Peyer's patch (tissue), 4 donors: ENCODE data around the gene COX7A2L.

Source experiments
- CTCF ChIP-seq, 6 experiments: fragments of 450-650 bp in 4 of 6; fragments of 200-600 bp in 2 of 6; sonication (generic) in 1 of 6; IDR thresholded peaks; one replicate each; pipeline ENCODE4 v1.5.1; 2017 to 2019; ENCODE audit warnings: antibody characterized with exemption in 6 of 6, mild to moderate bottlenecking in 3 of 6, moderate library complexity in 1 of 6
- POLR2A ChIP-seq, 2 donors: fragments of 450-650 bp; IDR thresholded peaks; one replicate each; pipeline ENCODE4 v1.5.1; 2017; ENCODE audit warnings: antibody characterized with exemption in 2 of 2, mild to moderate bottlenecking in 2 of 2, moderate library complexity in 2 of 2

DNA sequence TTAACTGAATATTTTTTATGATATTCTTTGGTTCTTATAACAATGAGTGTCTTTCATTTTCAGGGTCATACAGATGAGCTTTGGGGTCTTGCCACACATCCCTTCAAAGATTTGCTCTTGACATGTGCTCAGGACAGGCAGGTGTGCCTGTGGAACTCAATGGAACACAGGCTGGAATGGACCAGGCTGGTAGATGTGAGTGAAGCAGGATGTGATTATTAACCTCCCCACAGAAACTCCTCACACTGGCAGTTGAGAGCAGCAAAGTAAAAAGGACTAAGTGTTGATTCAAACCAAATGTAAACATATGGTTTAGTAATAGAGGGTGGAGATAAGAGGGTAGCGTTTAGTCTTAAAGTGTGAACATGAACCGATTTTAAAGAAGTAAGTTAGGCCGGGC lies 57.8 kb downstream of the COX7A2L start:
- TF ChIP-seq CTCF (IDR thresholded peaks at IDR 0.05) (no peak), POLR2A (IDR thresholded peaks at IDR 0.05) (no peak)
